T-helper 2 cell (primary cell): ENCODE measurements around the gene ELFN1.

Source experiments
- DNase-seq, 5 experiments: peaks; one replicate each; pipeline versions ENCODE4 v3.0.0 to v3.0.0-alpha.2; 2012 to 2022

The ELFN1 gene

DNA sequence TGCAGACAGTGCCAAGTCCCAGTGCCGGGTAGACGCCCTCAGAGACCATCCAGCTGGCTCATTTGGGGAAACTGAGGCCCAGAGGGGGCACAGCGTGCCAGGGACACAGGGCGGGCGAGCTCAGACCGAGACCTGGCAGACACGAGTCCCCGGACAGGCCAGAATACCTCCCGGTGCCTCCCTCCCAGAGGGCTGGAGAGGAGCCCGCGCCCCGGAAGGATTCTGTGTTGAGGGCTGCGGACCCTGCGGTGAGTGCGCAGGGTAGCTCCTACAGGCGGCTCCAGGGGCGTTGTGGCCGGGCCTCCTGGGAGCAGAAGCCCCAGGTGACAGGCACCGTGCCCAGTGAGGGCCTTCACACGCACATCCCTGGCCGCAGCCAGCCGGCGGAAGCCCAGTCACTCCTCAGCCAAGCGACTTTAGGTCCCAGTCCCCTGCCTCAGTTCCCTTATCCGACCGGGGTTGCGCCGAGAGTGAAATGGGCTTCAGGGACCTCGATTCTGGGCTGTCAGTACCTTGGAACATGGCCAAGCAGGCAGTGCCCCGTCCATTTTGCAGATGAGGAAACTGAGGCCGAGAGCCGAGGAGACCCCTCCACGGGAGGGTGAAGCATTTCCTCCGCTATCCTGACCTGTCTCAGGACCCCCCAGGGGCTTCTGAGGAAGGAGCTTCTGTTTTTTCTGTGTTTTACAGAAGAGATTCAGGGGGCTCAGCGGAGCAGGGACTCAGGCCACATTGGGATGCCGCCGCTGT lies 73.6 kb downstream of the ELFN1 start:
- no peak for DNase-seq

DNA sequence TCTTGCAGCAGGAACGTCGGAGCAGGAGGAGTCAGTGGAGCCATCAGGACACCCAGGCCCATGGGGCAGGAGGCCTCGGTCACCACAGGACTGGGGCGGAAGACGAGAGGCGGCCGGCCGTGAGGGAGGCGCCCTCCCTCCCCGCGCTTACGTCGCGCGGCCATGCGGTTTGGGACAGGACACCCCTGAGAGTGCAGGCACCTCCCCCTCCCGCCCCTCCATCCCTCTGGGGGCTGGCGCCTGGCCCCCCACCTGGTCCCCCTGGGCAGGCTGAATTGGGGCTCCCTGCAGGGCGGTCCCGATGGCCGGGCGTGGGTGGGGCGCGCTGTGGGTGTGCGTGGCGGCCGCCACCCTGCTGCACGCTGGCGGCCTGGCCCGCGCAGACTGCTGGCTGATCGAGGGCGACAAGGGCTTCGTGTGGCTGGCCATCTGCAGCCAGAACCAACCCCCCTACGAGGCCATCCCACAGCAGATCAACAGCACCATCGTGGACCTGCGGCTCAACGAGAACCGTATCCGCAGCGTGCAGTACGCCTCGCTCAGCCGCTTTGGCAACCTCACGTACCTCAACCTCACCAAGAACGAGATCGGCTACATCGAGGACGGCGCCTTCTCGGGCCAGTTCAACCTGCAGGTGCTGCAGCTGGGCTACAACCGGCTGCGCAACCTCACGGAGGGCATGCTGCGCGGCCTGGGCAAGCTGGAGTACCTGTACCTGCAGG lies 74.4 kb downstream of the ELFN1 start:
- DNase-seq: no peak

DNA sequence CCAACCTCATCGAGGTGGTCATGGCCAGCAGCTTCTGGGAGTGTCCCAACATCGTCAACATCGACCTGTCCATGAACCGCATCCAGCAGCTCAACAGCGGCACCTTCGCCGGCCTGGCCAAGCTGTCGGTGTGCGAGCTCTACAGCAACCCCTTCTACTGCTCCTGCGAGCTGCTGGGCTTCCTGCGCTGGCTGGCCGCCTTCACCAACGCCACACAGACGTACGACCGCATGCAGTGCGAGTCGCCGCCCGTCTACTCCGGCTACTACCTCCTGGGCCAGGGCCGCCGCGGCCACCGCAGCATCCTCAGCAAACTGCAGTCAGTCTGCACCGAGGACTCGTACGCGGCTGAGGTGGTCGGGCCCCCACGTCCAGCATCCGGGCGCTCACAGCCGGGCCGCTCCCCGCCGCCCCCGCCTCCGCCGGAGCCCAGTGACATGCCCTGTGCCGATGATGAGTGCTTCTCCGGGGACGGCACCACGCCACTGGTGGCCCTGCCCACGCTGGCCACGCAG lies 75.0 kb downstream of the ELFN1 start:
- no peak for DNase-seq

DNA sequence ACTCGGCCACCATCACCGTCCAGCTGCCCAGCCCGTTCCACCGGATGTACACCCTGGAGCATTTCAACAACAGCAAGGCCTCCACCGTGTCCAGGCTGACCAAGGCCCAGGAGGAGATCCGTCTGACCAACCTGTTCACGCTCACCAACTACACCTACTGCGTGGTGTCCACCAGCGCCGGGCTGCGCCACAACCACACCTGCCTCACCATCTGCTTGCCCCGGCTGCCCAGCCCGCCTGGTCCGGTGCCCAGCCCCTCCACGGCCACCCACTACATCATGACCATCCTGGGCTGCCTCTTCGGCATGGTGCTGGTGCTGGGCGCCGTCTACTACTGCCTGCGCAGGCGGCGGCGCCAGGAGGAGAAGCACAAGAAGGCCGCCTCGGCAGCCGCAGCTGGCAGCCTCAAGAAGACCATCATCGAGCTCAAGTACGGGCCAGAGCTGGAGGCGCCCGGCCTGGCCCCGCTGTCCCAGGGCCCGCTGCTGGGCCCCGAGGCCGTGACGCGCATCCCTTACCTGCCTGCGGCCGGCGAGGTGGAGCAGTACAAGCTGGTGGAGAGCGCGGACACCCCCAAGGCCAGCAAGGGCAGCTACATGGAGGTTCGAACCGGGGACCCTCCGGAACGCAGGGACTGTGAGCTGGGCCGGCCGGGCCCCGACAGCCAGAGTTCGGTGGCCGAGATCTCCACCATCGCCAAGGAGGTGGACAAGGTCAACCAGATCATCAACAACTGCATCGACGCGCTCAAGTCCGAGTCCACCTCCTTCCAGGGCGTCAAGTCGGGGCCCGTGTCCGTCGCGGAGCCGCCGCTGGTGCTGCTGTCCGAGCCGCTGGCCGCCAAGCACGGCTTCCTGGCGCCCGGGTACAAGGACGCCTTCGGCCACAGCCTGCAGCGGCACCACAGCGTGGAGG lies 75.8 kb downstream of the ELFN1 start:
- no peak for DNase-seq

DNA sequence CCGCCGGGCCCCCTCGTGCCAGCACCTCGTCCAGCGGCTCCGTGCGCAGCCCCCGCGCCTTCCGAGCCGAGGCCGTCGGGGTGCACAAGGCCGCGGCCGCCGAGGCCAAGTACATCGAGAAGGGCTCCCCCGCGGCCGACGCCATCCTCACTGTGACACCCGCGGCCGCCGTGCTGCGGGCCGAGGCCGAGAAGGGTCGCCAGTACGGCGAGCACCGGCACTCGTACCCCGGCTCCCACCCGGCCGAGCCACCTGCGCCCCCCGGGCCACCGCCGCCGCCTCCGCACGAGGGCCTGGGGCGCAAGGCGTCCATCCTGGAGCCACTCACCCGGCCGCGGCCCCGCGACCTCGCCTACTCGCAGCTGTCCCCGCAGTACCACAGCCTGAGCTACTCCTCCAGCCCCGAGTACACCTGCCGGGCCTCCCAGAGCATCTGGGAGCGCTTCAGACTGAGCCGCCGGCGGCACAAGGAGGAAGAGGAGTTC lies 76.5 kb downstream of the ELFN1 start:
- DNase-seq: no peak

DNA sequence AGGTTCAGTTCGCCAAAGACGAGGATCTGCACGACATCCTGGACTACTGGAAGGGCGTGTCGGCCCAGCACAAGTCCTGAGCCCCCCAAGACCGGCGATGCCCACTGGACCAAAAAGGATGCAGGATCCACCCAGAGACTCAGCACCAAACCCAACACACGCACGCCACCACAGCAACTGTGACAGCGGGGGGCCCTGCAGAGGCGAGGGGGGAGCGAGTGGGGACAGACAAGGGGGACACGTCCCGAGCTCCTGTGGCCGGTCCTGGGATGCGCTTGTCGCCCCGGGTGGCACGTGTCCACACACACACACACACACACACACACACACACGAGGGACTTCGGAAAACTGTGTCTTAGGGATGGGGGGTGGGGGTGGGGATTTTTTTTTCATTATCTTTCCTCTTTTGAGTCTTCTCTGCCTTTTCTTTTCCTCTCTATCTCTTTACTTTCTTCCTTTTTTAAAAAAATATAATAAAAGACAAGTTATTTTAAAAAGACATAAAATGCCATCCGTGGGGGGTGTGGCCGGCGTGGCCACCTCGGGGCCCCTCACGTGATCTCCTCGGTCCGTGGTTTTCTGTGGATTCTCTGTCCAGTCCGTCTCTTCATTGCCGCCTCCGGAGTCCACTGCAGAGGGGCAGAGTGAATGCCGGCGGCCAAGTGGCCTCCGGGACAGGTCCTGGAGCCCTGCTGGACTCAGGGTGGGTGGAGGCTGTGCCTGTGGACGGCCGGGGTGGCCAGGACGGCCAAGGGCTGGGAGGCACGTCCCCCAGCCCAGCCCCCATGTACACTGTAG lies 77.1 kb downstream of the ELFN1 start:
- DNase-seq: no peak

DNA sequence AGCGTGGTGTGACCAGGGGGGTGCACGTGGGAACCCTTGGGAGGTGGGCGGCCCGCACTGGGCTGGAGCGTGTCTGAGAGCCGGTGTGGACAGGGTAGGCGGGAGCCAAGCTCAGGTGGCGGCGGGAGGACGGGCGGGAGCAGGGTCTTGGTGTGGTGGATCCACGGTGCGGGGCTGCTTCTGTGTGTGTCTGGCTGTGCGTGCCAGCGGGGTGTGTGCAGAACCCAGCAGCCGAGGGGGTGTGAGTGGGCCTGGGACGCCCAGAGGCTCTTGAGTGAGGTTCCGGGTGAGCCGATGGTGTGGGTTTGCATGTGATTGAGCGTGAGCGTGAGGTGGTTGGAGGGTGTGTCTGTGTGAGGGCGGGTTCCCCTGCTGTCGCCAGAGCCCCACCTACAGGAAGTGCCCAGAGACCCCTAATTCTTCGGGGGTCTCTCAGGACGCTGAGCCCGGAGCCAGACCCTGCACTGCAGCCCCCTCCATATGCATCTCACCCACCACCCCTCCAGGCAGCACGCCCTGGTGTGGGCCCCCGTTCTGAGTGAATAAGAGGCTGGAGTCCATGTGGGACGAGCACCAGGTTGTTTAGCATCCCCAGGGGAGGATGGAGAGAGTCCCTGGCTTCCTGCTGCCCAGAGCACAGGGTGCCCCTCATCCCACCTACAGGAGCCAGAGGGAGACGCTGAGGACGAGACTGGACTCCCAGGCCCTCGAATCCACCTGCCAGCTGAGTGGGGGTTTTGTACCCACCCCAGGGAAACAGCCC lies 78.2 kb downstream of the ELFN1 start:
- DNase-seq: no peak

DNA sequence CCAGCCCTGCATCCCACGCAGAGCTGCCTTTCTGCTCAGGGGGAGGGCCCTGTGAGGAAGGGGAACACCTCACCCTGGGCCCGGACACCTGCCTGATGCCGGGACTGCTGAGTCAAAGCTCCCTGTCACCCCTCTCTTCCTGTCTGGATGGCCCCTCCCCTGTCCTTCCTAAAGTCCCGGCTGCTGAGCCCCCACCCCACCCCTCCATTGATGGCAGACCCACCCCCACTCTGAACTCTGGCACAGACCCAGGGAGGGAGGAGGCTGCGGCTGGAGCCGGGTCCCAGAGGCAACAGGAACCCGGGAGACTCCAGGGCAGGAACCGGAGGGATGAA lies 78.7 kb downstream of the ELFN1 start:
- DNase-seq: no peak

DNA sequence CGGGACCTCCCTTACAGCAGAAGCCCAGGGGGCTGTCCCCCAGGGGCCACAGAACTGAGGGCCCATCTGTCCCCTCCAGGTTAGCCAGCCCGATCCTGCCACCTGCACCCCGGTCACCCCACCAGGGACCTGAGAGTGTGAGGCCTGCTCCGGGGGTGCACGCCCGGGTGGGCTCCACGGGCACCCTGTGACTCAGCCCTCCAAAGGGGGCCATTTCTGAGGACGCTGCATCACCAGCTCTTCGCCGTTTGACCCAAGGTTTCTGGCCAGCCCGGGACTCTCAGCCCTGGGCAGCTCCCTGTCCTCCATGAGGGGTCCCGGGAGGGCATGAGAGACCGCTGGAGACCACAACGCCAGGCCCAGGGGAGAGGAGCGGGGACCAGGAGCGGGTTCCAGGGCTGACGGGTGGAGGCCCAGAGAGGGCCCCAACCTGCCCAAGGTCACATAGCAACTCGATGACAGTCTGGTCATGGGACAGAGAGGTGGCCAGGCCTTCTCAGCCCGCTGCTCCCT lies 79.3 kb downstream of the ELFN1 start:
- no peak for DNase-seq

DNA sequence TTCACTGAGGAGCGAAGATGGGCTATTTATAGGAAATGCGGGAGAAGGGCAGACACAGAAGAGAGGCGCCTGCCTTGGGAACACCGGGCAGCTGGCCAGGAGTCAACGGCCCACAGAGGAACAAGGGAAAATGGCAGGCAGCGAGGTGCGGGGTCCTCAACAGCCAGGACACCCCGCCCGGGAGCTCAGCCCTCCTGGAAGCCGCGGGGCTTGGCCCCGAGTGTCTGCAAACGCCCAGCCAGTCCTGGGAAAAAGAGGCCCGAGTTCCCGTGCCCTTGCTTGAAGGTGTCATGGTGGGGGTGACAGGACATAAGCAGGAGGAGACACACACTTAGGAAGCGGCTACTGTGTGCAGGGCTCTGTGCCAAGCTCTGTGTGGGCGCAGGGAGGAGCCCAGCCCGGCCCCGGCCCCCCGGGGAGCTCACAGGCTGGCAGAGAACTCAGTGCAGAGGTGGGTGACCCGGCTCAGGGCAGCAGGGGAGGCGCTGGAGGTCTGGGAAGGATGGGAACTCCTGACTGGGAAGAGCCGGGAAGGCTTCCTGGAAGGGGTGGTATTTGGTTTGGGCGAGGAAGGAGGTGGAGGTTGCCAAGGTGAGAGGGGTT lies 79.9 kb downstream of the ELFN1 start:
- no peak for DNase-seq

DNA sequence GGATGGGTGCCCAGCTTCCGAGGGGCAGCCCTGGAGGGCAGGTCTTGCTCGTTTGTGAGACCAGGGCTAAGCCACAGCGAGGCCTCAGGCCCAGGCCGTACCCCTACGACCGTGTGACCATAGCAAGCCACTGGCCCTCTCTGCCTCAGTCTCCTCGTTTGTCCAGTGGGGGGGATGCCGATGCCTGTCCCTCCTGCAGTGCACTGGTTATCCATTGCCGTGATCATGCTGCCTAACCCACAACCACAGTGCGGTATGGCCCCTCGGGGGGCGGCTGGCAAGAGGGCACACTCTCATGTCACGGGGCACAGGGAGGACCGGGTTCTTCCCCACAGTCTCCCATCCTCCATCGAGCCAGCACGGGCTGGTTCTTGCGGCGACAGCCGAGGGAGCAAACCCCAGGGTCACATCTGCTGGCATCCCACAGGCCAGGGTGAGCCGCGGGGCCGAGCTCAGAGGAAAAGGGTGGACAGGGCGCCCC lies 80.5 kb downstream of the ELFN1 start:
- DNase-seq: peak in 1 of 5 experiments; percentile 4

DNA sequence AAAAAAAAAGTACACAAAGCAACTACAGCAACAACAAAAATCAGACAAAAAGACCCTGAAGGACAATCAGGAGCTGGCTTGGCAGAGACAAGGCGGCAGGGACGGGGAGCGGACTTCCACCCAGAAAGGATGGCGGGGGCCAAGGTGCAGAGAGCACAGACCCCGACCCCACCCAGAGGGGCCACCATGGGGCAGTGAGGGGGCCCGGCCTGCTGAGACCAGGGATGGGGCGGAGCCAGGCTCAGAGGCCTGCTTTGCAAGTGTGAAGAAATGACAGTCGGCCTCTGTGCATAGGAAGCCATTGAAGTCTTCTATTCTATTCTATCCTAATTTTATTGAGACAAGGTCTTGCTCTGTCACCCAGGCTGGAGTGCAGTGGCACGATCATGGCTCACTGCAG lies 82.0 kb downstream of the ELFN1 start:
- no peak for DNase-seq

DNA sequence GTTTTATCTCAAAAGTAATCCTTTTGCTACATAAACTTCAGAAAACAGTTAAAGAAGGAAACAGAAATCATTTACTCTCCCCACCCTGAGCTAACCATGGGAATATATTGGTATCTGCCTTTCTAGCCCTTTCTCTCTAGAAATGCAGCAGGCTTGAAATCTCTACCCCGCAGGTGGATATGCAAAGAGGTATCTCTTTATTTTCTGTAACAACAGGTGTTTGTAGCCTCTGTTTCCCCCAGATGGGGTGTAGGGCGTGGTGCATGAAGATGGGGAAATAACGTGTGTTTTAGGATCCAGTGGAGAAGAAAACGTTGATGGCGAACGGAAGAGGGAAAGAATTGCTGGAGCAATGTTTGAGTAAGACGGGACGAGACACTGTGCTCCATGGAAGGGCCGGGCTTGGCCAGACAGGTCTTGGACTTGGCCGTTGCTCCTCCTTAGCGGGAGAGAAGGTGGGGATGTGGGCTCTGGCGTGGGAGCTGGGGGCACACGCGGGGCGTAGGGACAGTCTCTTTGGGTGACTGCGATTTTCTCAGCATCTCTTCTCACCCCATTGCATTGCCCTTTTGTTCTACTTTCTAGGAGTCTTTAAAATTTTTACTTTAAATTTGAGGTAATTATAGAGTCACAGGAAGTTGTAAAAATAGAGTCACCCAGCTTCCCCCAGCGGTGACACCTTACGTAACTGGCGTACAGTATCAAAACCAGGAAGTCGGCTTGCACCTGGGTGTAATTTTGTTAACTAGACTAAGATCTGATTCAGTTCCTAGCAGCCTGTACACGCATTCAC lies 82.9 kb downstream of the ELFN1 start:
- peak in 1 of 5 experiments; percentile 11 for DNase-seq

DNA sequence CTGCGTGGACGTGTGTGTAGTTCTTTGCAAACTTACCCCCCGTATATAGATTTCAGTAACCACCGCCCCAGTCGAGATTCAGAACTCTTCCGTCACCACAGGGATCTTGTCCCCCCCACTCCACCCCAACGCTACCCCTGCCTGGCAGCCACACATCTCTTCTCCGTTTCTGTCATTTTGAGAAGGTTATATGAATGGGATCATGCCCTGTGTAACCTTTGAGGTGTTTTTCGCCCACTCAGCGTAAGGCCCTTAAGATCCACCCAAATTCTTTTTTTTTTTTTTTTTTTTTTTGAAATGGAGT lies 83.4 kb downstream of the ELFN1 start:
- no peak for DNase-seq

DNA sequence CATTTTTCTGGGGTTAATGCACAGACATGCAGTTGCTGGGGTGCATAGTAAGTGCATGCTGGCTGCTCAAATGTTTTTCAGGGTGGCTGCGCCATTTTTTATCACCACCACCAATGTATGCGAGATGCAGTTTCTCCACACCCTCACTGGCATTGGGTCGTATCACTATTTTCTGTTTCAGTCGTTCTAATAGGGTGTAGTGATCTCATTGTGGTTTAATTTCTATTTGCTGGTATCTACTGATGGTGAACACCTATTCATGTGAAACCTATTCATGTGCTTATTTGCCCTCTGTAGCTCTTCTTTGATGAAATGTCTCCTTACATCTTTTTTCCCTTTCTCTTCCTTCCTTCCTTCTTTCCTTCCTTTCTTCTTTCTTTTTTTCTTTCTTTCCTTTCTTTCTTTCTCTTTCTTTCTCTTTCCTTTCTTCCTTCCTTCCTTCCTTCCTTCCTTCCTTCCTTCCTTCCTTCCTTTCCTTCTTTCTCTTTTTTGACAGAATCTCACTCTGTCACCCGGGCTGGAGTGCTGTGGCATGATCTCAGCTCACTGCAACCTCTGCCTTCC lies 84.3 kb downstream of the ELFN1 start:
- DNase-seq: no peak

DNA sequence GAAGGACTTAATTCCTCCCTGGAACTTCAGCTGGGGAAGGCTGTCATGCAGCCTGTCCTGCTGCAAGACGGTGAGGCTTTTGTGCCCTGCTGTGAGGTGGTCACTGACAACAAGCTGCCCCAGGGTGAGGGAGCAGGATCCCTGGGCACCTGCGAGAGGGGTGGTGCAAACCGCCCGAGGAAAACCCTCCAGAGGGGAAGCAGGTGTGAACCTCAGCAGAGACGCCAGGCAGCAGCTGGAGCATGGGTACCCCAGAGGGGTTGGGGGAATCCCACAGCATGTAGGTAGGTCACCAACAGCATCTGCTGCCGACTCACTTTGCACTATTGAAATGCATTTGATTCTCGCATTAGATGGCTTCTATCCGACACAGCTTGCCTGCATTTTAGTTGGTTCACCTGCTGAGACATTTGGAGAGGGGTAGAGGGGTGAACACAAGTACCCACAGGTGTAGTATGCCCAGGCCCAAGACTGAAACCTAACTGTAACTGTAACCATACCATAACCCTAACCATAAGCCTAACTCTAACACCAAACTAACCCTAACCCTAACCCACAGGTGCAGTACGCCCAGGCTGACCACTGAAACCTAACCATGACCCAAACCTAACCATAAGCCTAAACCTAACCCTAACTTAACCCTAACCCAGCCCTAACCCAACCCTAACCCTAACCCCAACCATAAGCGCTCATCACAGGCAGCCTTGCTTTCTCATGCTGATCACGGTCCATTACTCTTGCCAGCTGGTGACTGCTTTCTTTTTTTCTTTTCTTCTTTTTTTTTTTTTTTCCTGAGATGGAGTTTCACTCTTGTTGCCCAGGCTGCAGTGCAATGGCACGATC lies 85.9 kb downstream of the ELFN1 start:
- no peak for DNase-seq

DNA sequence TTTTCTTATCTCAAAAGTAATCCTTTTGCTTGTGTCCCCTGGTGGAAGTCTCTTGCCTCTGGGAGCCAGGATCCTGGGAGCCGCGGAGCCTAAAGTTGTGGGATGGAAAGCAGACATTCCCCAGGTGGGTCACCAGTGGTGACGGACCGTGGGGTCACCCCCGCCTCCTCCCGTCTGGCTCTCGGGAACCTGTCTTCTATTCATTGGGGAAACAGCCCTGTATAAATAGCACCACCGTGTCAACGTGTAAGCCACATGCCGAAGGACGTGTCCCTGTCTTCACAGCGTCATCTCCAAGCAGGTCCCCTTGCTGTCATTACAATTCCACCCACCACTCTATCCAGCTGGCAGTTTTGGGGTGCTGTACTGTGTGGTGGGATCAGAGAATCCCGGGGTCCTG lies 87.5 kb downstream of the ELFN1 start:
- DNase-seq: no peak

DNA sequence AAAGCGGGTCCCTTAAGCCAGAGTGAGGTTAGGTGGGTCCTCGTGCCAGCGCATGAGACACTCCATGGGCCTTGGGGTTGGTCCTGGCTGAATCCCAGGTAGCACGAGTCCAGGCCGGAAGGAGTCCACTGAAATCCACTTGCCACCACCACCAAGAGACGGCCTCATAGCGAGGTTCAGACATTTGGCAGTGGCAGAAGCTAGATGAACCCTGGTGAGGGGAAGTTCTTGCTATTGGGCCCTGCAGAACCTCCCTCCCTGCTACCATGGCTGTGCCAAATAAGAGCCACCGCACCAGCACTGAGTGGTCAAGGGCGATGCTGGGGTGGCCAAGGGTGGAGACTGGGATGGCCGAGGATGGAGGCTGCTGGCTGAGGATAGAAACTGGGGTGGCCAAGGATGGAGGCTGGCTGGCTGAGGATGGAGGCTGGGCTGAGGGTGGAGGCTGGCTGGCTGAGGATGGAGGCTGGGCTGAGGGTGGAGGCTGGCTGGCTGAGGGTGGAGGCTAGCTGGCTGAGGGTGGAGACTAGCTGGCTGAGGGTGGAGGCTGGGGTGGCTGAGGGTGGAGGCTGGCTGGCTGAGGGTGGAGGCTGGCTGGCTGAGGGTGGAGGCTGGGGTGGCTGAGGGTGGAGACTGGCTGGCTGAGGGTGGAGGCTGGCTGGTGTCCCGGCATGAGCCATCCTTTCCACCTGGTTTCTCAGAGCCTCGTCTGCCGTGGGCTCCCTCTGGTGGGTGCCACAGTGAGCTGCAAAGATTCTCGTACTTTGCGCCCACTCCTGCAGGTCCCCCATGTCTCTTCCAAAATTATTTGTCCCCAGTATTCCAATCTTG lies 88.2 kb downstream of the ELFN1 start:
- DNase-seq: no peak
